Progenitor cell of endocrine pancreas (in vitro differentiated cells): ENCODE results near the gene WDR90. TPM values are rescaled to one million over a fixed set of nuclear protein-coding genes. Genes with fewer than 3 reads are reported as not detected.
"Not testable (repeated sequence)": the region's sequence is repeated elsewhere in the genome, so short reads cannot be mapped to it uniquely, and the experiment has no call there.

Experiments used
- DNase-seq: peaks from one replicate; pipeline ENCODE4 v3.0.0; 2021; ENCODE audit warnings: low spot score; ENCODE audit not compliant: unreplicated experiment
- H3K27ac Mint-ChIP-seq: 2 replicates; pipeline ENCODE4 v1.8.0; 2021; ENCODE audit warnings: mild to moderate bottlenecking, moderate library complexity, mixed read lengths
- H3K27me3 Mint-ChIP-seq: 2 replicates; pipeline ENCODE4 v1.8.0; 2021; ENCODE audit warnings: mixed read lengths
- H3K36me3 Mint-ChIP-seq: 2 replicates; pipeline ENCODE4 v1.8.0; 2022; ENCODE audit warnings: mixed read lengths; ENCODE audit not compliant: insufficient read depth
- H3K4me1 Mint-ChIP-seq: 2 replicates; pipeline ENCODE4 v1.8.0; 2021; ENCODE audit warnings: low read depth, mixed read lengths
- H3K4me3 Mint-ChIP-seq: 2 replicates; pipeline ENCODE4 v1.8.0; 2021; ENCODE audit warnings: low read depth, mild to moderate bottlenecking, moderate library complexity, mixed read lengths
- H3K9me3 Mint-ChIP-seq: 2 replicates; pipeline ENCODE4 v1.8.0; 2021; ENCODE audit warnings: low read depth, mixed read lengths
- total RNA-seq: library from RNA; stranded (reverse); gene quantifications from 2 replicates; pipeline ENCODE4 v1.2.1, GENCODE V29; 2021
- TF ChIP-seq, protein P1 (sequence below): fragments of 200-600 bp; sonication (generic); IDR thresholded peaks from one replicate; pipeline ENCODE4 v1.5.0; 2021; ENCODE audit warnings: antibody characterized with exemption, mild to moderate bottlenecking; ENCODE audit not compliant: unreplicated experiment

The WDR90 gene
- total RNA-seq, 1 donor from 2014 or later: 109 TPM

DNA sequence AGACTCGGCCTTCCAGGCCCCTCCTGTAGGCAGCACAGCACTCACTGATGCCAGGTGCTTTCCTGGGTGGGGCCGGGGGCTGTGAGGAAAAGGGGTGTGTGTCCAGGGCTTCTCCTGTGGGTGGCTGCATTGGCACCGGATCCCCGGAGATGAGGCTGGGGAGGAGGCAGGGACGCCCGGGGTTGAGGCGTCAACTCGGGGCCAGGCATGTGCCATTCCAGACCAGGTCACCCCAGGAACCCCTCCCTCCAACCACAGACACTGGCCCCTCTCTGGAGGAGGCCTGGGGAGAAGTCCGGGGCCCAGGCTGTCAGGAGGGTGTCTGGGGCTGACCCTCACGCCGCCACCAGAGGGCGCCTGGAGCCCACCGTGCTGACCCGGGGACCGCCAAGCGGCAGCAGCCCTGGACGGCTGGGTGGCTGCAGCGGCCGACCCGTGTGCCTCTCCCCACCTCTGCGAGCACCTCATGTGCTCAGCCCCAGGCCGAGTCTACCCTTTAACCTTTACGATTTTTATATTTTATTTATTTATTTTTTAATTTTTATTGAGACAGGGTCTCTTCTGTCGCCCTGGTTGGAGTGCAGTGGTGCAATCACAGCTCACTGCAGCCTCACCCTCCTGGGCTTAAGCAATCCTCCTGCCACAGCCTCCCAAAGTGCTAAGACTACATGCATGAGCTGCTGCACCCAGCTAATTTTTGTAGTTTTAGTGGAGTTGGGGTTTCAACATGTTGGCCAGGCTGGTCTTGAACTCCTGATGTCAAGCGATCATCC lies 62.6 kb downstream of the WDR90 start:
- Mint-ChIP-seq H3K9me3 (no peaks in the 10 kb centered on the region), H3K27me3 (peaks cover 34% of the 10 kb centered on the region), H3K36me3 (no peaks in the 10 kb centered on the region), H3K27ac (no peak overlapping the region), H3K4me1 (peaks cover 4% of the 10 kb centered on the region), H3K4me3 (no peak overlapping the region)
- DNase-seq: peak; percentile 81
- TF ChIP-seq, protein P1, sequence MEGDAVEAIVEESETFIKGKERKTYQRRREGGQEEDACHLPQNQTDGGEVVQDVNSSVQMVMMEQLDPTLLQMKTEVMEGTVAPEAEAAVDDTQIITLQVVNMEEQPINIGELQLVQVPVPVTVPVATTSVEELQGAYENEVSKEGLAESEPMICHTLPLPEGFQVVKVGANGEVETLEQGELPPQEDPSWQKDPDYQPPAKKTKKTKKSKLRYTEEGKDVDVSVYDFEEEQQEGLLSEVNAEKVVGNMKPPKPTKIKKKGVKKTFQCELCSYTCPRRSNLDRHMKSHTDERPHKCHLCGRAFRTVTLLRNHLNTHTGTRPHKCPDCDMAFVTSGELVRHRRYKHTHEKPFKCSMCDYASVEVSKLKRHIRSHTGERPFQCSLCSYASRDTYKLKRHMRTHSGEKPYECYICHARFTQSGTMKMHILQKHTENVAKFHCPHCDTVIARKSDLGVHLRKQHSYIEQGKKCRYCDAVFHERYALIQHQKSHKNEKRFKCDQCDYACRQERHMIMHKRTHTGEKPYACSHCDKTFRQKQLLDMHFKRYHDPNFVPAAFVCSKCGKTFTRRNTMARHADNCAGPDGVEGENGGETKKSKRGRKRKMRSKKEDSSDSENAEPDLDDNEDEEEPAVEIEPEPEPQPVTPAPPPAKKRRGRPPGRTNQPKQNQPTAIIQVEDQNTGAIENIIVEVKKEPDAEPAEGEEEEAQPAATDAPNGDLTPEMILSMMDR: peak; percentile 97

DNA sequence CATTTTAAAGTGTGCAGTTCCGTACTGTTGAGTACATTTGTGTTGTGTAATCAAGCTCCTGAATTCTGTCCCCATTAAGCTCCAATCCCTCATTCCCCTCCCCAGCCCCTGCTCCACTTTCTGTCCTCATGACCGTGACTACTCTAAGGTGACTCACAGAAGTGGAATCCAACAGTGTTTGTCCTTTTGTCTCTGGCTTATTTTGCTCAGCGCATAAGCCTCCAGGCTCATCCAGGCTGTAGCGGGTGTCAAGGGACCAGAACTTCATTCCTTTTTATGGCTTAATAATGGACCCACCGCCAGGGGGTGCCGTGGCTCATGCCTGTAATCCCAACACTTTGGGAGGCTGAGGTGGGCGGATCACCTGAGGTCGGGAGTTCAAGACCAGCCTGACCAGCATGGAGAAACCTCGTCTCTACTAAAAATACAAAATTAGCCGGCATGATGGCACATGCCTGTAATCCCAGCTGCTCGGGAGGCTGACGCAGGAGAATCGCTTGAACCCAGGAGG lies 63.6 kb downstream of the WDR90 start:
- H3K27ac Mint-ChIP-seq: peak overlapping the region; percentile 69
- peak overlapping the region; percentile 36 for H3K4me3 Mint-ChIP-seq
- not testable (repeated sequence) for DNase-seq, H3K4me1 Mint-ChIP-seq, H3K36me3 Mint-ChIP-seq, H3K9me3 Mint-ChIP-seq
- H3K27me3 Mint-ChIP-seq: peaks cover 26% of the 10 kb centered on the region
- TF ChIP-seq, protein P1: peak; percentile 48

DNA sequence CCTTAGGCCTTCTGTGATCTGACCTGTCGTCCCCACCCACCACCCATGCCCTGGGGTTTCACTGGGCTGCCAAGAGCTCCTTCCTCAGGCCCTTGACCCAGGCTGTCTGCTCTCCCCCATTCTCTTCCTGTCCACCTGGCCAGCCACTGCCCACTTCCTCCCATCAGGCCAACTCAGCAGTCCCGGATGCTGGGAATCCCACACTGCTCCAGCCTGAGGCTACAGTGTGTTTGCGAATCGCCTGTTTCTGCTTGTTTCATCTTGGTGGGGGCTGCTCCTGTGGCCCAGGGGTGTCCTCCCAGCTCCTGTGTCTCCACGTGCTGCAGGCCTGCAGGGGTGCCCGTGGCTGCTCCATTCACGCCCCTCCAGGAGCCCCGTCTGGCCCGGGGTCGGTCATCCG lies 64.9 kb downstream of the WDR90 start:
- Mint-ChIP-seq H3K27ac (no peak overlapping the region), H3K4me1 (peaks cover 6% of the 10 kb centered on the region), H3K9me3 (no peaks in the 10 kb centered on the region), H3K4me3 (peak overlapping the region; percentile 46), H3K27me3 (peaks cover 14% of the 10 kb centered on the region), H3K36me3 (no peaks in the 10 kb centered on the region)
- TF ChIP-seq, protein P1: no peak
- no peak for DNase-seq

DNA sequence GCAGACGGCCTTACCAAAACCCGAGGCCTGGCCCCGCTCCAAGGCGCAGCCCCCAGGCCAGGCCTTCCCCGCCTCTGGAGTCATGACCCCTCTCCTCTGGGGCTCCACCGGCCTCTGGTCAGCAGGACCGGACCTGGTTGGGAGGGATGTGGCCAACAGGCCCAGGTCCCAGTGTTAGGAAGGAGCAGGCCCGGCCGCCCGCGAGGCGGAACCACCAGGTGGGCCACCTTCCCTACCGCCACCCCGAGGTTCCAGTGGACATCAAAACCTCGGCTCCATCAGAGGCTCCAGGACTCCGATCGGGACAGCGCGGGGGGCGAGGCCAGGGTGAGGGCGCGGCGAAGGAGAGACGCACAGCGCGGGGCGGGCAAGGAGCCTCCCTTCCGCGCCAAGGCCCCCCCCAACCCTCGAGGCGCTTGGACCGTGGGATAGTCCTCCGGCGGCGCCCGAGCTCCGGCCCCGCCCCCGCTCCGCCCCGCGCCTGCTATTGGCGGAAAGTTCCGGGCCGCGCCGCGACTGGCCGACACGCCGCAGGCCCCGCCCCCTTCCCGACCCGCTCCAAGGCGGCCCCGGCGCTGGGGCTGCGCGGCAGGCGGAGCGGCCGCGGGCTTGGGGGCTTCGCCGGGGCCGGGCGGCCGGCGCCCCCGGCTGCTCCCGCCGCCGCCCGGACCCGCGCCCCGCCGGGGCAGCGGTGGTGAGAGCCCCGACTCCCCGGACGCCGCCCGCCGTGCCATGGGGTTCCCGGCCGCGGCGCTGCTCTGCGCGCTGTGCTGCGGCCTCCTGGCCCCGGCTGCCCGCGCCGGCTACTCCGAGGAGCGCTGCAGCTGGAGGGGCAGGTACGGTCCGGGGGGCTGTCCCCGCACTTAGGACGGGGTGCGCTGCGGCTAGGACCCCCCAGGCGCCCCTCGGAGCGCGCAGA lies 65.7 kb downstream of the WDR90 start, which contains the start of gene METRN:
METRN (plus strand) TSS at position 561 of the 919 bp plus-strand sequence; CDS start at position 733, 172 bp downstream.
- Mint-ChIP-seq H3K27ac (peak within 1 kb of the TSS; percentile 54), H3K27me3 (peaks cover 8% of the 10 kb centered on the region)

More for the DNA sequence above, 65.7 kb downstream of the WDR90 start, which contains the start of gene METRN:
- Mint-ChIP-seq H3K9me3 (no peaks in the 10 kb centered on the region), H3K4me3 (peak within 1 kb of the TSS; percentile 74), H3K4me1 (peaks cover 9% of the 10 kb centered on the region), H3K36me3 (no peaks in the 10 kb centered on the region)
- DNase-seq: peak; percentile 90
- TF ChIP-seq, protein P1: no peak
